Measurements from ENCODE around the gene RGS4. TPM values are rescaled to one million over a fixed set of nuclear protein-coding genes. Genes with fewer than 3 reads are reported as not detected.
A peak's percentile ranks its signal among the peaks of the same experiment; 100 is the strongest.

Gene RGS4
- 7.3 TPM for total RNA-seq

- FAIRE-seq = no peak
Observed at GRCh38 chr1:163069142-163069541, at the start of gene RGS4. Gene RGS4 (plus strand): TSS chr1:163069361. CDS start chr1:163069485, 124 bp downstream.

GRCh38 chr1:163022129-163022528, 47.0 kb upstream of the RGS4 start:
- FAIRE-seq (no peak), DNase-seq (ENCODE audit: low spot score in 2 of 2) (no peak)

More at GRCh38 chr1:163069142-163069541, at the start of gene RGS4:
- peak; percentile 1 to 36 for DNase-seq (ENCODE audit: low spot score in 2 of 2)

- no peak for FAIRE-seq
Observed at GRCh38 chr1:163027610-163028009, 41.6 kb upstream of the RGS4 start.

GRCh38 chr1:163029901-163030300, 39.3 kb upstream of the RGS4 start:
- no peak for DNase-seq (ENCODE audit: low spot score in 2 of 2)
- FAIRE-seq = no peak

More at GRCh38 chr1:163027610-163028009, 41.6 kb upstream of the RGS4 start:
- DNase-seq (ENCODE audit: low spot score in 2 of 2) = no peak

- DNase-seq (ENCODE audit: low spot score in 2 of 2) (no peak), FAIRE-seq (no peak)
Observed at GRCh38 chr1:163035446-163036249, 33.5 kb upstream of the RGS4 start.

- DNase-seq (ENCODE audit: low spot score in 2 of 2) (no peak), FAIRE-seq (no peak)
Observed at GRCh38 chr1:163036671-163037070, 32.5 kb upstream of the RGS4 start.

GRCh38 chr1:163038928-163039706, 30.0 kb upstream of the RGS4 start:
- DNase-seq (ENCODE audit: low spot score in 2 of 2) (no peak), FAIRE-seq (no peak)

- DNase-seq (ENCODE audit: low spot score in 2 of 2) (no peak), FAIRE-seq (no peak)
Observed at GRCh38 chr1:163039707-163040093, 29.5 kb upstream of the RGS4 start.

GRCh38 chr1:163046071-163046470, 23.1 kb upstream of the RGS4 start:
- FAIRE-seq (no peak), DNase-seq (ENCODE audit: low spot score in 2 of 2) (no peak)

GRCh38 chr1:163047951-163048659, 21.1 kb upstream of the RGS4 start:
- FAIRE-seq = no peak
- no peak for DNase-seq (ENCODE audit: low spot score in 2 of 2)

GRCh38 chr1:163048869-163049268, 20.3 kb upstream of the RGS4 start:
- DNase-seq (ENCODE audit: low spot score in 2 of 2) = no peak

GRCh38 chr1:163049296-163049695, 19.9 kb upstream of the RGS4 start:
- no peak for FAIRE-seq

More at GRCh38 chr1:163048869-163049268, 20.3 kb upstream of the RGS4 start:
- FAIRE-seq = no peak

GRCh38 chr1:163050496-163050895, 18.7 kb upstream of the RGS4 start:
- no peak for DNase-seq (ENCODE audit: low spot score in 2 of 2)
- no peak for FAIRE-seq

More at GRCh38 chr1:163049296-163049695, 19.9 kb upstream of the RGS4 start:
- DNase-seq (ENCODE audit: low spot score in 2 of 2) = no peak

GRCh38 chr1:163054181-163054591, 15.0 kb upstream of the RGS4 start:
- FAIRE-seq (no peak), DNase-seq (ENCODE audit: low spot score in 2 of 2) (no peak)

- no peak for FAIRE-seq
- no peak for DNase-seq (ENCODE audit: low spot score in 2 of 2)
Observed at GRCh38 chr1:163055005-163055404, 14.2 kb upstream of the RGS4 start.

GRCh38 chr1:163055531-163055930, 13.6 kb upstream of the RGS4 start:
- DNase-seq (ENCODE audit: low spot score in 2 of 2) (no peak), FAIRE-seq (no peak)

GRCh38 chr1:163056831-163057230, 12.3 kb upstream of the RGS4 start:
- FAIRE-seq = no peak
- DNase-seq (ENCODE audit: low spot score in 2 of 2) = no peak

GRCh38 chr1:163060343-163061007, 8.7 kb upstream of the RGS4 start:
- DNase-seq (ENCODE audit: low spot score in 2 of 2) = no peak
- FAIRE-seq = no peak

- FAIRE-seq (no peak), DNase-seq (ENCODE audit: low spot score in 2 of 2) (no peak)
Observed at GRCh38 chr1:163063143-163063542, 6.0 kb upstream of the RGS4 start.

- DNase-seq (ENCODE audit: low spot score in 2 of 2) (no peak), FAIRE-seq (no peak)
Observed at GRCh38 chr1:163063610-163064009, 5.6 kb upstream of the RGS4 start.
